GM04503 (cell line): ENCODE data around the gene MEPE.

Experiments
- DNase-seq: peaks from one replicate; pipeline ENCODE4 v3.0.0-alpha.2; 2012; ENCODE audit warnings: low read depth

The MEPE gene

DNA sequence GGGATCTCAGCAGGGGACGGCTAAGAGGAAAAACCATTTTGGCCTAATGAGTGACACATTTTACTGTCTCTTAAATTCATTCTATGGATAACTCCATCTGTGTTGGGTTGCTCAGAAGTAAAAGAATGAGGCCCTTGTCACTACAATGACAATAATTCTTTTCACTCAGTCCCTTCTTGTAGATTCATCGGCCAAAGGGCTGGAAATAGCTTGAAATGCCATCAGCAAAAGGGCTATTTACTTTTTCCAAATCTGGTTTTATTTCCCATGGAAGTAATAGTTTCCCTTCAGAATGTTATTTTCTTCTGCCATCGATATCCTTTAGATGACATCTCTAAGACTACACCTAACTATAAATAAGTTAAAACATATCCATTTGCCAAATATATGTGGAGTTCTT lies 7.4 kb downstream of the MEPE start:
- no peak for DNase-seq

- peak; percentile 23 for DNase-seq
These were observed 11.2 kb downstream of the MEPE start for GRCh38 chr4:87843936-87844335.

GRCh38 chr4:87844452-87844851 lies 11.7 kb downstream of the MEPE start:
- DNase-seq: no peak

DNA sequence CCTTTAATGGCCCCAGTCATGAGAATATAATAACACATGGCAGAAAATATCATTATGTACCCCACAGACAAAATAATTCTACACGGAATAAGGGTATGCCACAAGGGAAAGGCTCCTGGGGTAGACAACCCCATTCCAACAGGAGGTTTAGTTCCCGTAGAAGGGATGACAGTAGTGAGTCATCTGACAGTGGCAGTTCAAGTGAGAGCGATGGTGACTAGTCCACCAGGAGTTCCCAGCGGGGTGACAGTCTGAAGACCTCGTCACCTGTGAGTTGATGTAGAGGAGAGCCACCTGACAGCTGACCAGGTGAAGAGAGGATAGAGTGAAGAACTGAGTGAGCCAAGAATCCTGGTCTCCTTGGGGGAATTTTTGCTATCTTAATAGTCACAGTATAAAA lies 13.5 kb downstream of the MEPE start:
- DNase-seq: no peak

- DNase-seq: no peak
These were observed 16.0 kb downstream of the MEPE start for GRCh38 chr4:87848622-87849351.

GRCh38 chr4:87849612-87850011 lies 16.8 kb downstream of the MEPE start:
- DNase-seq: no peak

- DNase-seq: no peak
These were observed 18.6 kb downstream of the MEPE start for GRCh38 chr4:87851332-87851731.

DNA sequence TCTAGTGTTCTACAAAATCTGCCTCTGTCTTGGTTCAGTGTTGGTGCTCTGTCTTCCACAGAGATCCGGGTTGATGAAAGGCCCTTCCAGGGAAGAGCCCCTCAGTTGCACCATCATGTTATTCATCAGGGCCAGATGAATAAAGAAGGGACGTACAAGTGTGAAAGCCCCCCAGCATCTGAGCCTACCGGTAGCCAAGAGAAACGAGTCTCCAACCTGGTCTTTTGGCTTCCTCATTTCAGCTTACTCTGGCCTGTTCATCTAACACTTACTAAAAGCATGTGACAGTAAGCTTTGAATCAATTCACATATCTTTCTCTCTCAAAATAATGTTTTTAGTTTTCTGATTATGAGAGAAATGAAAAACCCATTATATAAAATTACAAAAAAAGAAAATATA lies 19.2 kb downstream of the MEPE start:
- DNase-seq: no peak

DNA sequence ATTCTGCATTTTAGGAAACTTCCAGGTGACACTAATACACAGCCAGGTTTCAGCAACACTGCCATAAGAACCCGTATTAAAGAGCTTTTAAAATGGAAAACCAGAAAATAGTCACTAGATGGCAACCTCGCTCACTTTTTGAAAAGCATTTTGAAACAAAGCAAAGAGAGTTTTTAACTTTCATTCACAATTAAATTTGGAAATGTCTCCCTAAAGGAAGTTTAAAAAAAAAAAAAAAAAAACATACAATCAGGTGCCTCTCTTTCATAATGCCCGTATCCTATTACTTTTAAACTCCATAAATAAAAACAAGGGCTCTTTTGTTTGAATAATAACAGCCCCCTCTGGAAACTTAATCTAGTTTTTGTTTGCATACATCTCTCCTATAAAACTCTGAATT lies 20.3 kb downstream of the MEPE start:
- DNase-seq: no peak

DNA sequence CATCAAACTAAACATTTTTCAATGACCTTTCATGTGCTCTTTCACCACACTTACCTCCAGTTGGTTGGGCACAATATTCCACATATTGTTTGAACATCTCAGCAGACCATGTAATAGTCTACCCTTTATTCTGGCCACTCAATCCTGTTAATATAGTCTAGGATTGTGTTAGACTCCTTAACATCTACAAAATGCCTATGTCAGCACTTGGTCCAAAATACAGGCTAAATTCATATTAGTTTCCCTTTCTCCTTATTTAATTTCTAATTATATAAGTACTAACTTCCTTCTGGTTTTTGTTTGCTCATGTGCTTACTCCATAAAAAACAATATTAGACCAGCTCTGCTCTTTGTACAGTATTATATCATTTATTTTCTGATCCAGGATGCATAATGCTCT lies 21.1 kb downstream of the MEPE start:
- no peak for DNase-seq

GRCh38 chr4:87855559-87855958 lies 22.8 kb downstream of the MEPE start:
- DNase-seq: no peak

GRCh38 chr4:87856816-87857215 lies 24.0 kb downstream of the MEPE start:
- no peak for DNase-seq

- no peak for DNase-seq
These were observed 25.0 kb downstream of the MEPE start for GRCh38 chr4:87857789-87858188.

- no peak for DNase-seq
These were observed 29.5 kb downstream of the MEPE start for GRCh38 chr4:87862236-87862635.

DNA sequence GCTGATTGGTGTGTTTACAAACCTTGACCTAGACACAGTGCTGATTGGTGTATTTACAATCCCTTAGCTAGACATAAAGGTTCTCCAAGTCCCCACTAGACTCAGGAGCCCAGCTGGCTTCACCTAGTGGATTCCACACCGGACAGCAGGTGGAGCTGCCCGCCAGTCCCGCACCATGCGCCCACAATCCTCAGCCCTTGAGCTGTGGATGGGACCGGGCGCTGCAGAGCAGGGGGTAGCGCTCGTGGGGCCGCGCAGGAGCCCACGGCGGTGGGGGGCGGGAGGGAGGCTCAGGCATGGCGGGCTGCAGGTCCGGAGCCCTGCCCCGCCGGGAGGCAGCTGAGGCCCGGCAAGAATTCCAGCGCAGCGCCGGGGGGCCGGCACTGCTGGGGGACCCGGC lies 30.7 kb downstream of the MEPE start:
- no peak for DNase-seq

GRCh38 chr4:87864321-87864720 lies 31.6 kb downstream of the MEPE start:
- no peak for DNase-seq

GRCh38 chr4:87865288-87865687 lies 32.5 kb downstream of the MEPE start:
- DNase-seq: no peak

GRCh38 chr4:87865960-87866598 lies 33.3 kb downstream of the MEPE start:
- DNase-seq: no peak

GRCh38 chr4:87868522-87868921 lies 35.8 kb downstream of the MEPE start:
- DNase-seq: no peak

GRCh38 chr4:87872028-87872427 lies 39.3 kb downstream of the MEPE start:
- no peak for DNase-seq

- DNase-seq: no peak
These were observed 42.4 kb downstream of the MEPE start for GRCh38 chr4:87875191-87875590.

DNA sequence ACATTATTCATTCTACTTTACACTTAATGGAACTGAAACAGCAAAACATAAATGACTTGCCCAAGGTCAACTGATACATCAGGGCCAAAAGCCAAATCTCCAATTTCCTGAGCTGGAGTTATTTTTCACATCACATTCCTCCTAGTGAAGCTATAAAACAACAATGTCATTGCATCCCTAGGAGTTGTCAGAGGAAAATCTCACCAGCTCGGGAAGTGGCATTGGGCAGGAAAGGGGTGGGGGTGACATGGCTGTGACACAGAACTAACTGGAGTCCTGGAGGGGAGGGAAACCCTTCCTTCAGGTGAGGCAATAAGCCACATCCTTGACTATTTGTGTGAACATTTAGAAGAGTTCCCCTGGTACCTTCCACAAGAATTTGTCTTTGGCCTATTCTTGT lies 47.3 kb downstream of the MEPE start:
- DNase-seq: no peak

- DNase-seq: no peak
These were observed 48.3 kb downstream of the MEPE start for GRCh38 chr4:87881115-87881514.

GRCh38 chr4:87882321-87882720 lies 49.6 kb downstream of the MEPE start:
- no peak for DNase-seq
